ENCODE measurements around the gene BICDL2. TPM values are rescaled to one million over a fixed set of nuclear protein-coding genes. Genes with fewer than 3 reads are reported as not detected.
"Not testable (repeated sequence)": the region's sequence is repeated elsewhere in the genome, so short reads cannot be mapped to it uniquely, and the experiment has no call there.

The BICDL2 gene
- total RNA-seq, 1 donor from 2014 or later: not detected

DNA sequence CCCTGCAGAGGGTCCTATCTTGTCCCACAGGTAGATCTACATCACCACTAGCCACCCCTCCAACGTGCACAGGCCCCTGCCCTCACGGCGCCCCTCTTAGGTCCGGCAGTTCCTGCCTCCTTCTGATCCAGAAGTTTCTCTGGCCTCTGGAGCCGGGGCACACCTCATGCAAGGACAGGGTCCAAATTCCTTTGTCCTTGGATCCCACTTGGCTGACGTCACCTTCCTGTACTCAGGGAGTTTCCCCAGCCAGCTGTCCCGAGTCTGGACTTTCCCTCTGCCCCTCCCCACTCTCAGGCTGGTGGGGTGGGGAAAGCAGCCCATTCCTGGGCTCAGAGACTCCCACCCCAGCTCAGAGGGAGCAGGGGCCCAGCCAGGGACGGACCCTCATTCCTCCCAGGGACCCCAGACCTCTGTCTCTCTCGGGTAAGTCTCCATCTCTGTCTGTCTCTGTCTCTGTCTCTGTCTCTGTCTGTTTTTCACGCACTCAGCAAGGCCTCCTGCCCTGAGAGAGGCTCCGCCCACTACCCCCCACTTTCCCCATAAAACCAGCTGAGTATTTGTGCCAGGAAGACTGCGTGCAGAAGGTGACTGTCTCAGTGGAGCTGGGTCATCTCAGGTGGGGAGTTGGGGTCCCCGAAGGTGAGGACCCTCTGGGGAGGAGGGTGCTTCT is 28.5 kb upstream of the BICDL2 start, which contains the start of gene IL32:
Gene IL32 (plus strand): TSS at position 572 of the 673 bp plus-strand sequence. CDS start 172 bp downstream, outside the sequence.
- DNase-seq (ENCODE audit: extremely low read depth, low read depth, low spot score): no peak

GRCh38 chr16:3063625-3064386 is 27.1 kb upstream of the BICDL2 start:
- DNase-seq (ENCODE audit: extremely low read depth, low read depth, low spot score): no peak

DNA sequence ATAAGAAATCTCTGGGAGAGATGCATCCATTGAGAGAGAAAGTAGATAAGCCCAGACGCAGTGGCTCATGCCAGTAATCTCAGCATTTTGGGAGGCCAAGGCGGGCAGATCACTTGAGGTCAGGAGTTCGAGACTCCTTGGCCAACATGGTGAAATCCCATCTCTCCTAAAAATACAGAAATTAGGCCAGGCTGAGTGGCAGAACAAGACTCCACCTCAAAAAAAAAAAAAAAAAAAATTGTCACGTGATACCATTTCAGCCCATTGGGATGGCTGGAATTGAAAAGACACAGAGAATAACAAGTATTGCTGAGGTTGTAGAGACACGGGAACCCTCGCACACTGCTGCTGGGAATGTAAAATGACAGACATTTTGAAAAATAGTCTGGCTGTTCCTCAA is 25.8 kb upstream of the BICDL2 start:
- DNase-seq (ENCODE audit: extremely low read depth, low read depth, low spot score): no peak

- DNase-seq (ENCODE audit: extremely low read depth, low read depth, low spot score): no peak
These were observed 23.8 kb upstream of the BICDL2 start for GRCh38 chr16:3060339-3061127.

DNA sequence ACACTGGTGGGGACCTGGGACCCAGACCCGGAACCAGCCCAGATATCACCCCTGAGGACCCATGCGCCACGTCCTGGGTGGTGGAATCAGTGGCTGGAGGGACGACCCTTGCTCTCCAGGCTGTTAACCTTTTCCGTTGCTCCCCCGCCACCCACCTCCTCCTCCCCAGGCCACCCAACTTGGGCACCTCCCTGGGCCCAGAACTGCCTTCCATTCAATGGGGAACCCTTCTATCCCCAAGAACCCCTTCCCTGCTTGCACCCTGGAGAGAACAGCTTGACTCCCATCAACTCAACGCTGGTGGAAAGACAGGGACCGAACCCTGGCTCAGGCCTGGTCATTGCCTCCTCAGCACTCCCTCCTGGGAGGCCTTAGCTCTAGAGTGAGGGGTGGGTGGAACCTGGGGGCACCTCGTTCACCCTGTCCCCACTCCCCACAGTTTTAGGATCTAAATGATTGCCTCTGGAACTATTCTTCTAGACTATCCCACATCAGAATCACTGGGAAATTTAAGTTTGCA is 23.0 kb upstream of the BICDL2 start:
- no peak for DNase-seq (ENCODE audit: extremely low read depth, low read depth, low spot score)

- DNase-seq (ENCODE audit: extremely low read depth, low read depth, low spot score): no peak
These were observed 22.4 kb upstream of the BICDL2 start for GRCh38 chr16:3059041-3059722.

DNA sequence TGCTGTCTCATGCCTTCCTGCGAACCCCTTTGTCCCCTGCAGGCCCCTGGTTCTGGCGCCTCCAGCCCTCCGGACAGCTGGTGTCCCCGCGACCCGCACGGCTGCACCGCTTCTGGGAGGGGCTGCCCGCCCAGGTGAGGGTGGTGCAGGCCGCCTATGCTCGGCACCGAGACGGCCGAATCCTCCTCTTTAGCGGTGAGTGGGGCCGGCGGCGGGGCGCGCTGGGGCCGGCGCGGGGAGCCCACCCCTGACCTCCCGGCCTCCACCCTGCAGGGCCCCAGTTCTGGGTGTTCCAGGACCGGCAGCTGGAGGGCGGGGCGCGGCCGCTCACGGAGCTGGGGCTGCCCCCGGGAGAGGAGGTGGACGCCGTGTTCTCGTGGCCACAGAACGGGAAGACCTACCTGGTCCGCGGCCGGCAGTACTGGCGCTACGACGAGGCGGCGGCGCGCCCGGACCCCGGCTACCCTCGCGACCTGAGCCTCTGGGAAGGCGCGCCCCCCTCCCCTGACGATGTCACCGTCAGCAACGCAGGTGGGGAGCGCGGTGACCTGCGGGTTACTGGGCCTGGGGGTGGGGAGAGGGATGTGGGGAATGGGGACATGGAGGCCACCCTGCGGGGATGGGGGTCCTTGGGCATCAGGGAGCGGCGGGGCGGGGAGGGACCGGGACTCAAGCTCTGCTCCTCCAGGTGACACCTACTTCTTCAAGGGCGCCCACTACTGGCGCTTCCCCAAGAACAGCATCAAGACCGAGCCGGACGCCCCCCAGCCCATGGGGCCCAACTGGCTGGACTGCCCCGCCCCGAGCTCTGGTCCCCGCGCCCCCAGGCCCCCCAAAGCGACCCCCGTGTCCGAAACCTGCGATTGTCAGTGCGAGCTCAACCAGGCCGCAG is 21.6 kb upstream of the BICDL2 start:
- no peak for DNase-seq (ENCODE audit: extremely low read depth, low read depth, low spot score)

DNA sequence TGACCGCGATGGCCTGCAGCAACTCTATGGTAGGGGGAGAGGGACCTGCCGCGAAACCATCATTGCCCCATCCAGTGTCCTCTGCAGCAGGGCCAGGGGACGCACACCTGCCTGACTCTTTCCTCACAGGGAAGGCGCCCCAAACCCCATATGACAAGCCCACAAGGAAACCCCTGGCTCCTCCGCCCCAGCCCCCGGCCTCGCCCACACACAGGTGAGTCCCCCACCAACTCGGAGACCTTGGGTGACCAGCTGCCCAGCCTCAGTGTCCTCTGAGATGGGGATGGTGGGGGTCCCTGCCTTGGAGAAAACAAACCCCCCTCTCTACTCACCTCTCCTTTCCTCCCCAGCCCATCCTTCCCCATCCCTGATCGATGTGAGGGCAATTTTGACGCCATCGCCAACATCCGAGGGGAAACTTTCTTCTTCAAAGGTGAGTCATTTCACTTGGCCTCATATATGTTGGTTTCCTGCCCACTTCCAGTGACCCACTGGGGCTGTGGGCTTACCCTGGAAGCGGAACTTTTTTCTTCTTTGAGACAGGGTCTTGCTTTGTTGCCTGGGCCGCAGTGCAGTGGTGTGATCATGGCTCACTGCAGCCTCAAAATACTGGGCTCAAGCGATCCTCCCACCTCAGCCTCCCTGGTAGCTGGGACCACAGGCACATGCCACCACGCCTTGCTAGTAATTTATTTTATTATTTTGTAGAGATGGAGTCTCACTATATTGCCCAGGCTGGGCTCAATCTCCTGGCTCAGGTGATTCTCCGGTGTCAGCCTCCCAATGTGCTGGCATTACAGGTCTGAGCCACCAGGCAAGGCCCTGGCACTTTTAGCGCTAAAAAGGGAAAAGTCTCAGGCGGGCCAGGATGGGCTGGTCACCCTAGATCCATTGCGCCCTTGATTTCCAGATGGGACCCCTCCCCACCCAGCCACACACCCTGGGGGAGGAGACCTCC is 20.7 kb upstream of the BICDL2 start:
- no peak for DNase-seq (ENCODE audit: extremely low read depth, low read depth, low spot score)

DNA sequence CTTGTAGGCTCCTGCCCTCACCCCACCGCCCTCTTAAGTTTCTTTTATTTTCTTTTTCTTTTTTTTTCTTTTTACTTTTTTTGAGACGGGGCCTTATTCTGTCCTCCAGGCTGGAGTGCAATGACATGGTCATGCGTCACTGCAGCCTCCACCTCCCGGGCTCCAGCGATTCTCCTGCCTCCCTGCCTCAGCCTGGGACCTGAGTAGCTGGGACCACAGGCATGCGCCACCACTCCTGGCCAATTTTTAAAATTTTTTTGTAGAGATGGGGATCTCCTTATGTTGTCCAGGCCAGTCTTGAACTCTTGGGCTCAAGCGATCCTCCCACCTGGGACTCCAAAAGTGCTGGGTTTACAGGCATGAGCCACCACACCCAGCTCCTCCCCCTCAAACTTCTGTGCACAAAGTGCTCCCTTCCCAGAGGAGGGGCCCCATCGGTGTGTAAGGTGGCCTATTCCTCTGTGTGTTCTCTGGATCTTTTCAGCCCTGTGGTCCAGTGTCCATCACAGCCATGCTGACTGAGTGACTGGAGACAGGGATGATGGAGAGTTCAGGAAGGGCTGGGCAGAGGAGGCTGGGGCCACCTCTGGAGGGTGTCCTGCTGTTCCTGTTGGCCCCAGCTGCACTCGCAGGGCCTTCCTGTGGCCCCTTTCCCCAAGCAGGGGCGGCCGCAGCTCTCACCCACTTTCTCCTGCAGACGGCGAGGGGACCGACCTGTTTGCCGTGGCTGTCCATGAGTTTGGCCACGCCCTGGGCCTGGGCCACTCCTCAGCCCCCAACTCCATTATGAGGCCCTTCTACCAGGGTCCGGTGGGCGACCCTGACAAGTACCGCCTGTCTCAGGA is 19.8 kb upstream of the BICDL2 start:
- no peak for DNase-seq (ENCODE audit: extremely low read depth, low read depth, low spot score)

GRCh38 chr16:3055734-3056115 is 19.0 kb upstream of the BICDL2 start:
- not testable (repeated sequence) for DNase-seq (ENCODE audit: extremely low read depth, low read depth, low spot score)

- no peak for DNase-seq (ENCODE audit: extremely low read depth, low read depth, low spot score)
These were observed 18.4 kb upstream of the BICDL2 start for GRCh38 chr16:3054965-3055733.

GRCh38 chr16:3053330-3053710 is 16.6 kb upstream of the BICDL2 start:
- not testable (repeated sequence) for DNase-seq (ENCODE audit: extremely low read depth, low read depth, low spot score)

- not testable (repeated sequence) for DNase-seq (ENCODE audit: extremely low read depth, low read depth, low spot score)
These were observed 16.0 kb upstream of the BICDL2 start for GRCh38 chr16:3052571-3053329.

- no peak for DNase-seq (ENCODE audit: extremely low read depth, low read depth, low spot score)
These were observed 14.8 kb upstream of the BICDL2 start for GRCh38 chr16:3051494-3051893.

DNA sequence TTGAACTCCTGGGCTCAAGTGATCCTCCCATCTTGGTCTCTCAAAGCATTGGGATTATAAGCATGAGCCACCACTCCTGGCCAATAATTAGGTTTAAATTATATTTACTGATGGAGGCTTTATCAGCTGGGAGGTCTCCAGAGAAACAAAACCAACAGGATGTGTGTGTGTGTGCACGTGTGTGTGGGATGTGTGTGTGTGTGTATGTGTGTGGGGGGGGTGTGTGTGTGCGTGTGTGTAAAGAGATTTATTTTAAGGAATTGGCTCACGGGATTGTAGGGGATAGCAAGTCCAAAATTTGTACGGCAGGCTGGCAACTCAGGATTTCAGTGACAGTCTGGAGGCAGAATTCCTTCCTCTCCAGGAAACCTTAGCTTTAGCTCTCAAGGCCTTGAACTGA is 14.3 kb upstream of the BICDL2 start:
- no peak for DNase-seq (ENCODE audit: extremely low read depth, low read depth, low spot score)

DNA sequence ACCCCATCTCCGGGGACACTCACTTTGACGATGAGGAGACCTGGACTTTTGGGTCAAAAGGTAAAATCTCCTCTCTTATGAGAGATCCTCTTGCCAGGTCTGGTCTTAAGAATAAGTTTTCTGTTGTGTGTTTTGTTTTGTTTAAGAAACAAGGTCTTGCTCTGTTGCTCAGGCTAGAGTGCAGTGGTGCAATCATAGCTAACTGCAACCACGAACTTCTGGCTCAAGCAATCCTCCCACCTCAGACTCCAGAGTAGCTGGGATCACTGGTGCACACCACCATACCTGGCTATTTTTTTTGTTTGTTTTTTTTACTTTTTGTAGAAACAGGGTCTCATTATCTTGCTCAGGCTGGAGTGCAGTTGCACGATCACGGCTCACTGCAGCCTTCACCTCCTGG is 13.7 kb upstream of the BICDL2 start:
- DNase-seq (ENCODE audit: extremely low read depth, low read depth, low spot score): no peak
